HL-60/S4 treated with phorbol 12-myristate 13-acetate at 8.2 ng/mL for 4 days and 3 days (cell line): ENCODE measurements around the gene OTUD6A.
"Not testable (repeated sequence)": the region's sequence is repeated elsewhere in the genome, so short reads cannot be mapped to it uniquely, and the experiment has no call there.

Source experiments
- in situ Hi-C: fragments of 300-500 bp; cut with MboI; formaldehyde crosslinking; loops from 2 replicates; pipeline ENCODE4 v1.15.0; 2022; ENCODE audit warnings: low sequenced_read_pairs

The OTUD6A gene

DNA sequence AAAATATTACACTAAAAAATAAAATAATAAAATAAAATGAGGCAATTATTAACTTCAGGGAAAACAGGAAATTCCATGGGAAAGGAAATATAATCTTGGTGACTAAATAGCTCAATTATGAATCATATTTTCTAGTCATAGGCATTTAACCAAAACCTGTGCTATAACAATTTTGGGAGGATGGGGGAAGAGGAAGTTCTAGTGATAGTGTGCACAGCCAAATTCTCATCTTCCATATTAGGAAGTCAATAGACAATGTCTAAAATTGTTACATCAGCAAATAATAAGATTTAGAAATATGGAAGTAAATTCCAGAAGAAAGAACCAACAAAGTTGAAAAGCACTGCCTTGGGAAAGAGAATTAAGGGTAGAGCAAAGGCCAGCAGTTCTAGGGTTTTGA is 15.3 kb upstream of the OTUD6A start:
- in situ Hi-C loops, result no loop called here

DNA sequence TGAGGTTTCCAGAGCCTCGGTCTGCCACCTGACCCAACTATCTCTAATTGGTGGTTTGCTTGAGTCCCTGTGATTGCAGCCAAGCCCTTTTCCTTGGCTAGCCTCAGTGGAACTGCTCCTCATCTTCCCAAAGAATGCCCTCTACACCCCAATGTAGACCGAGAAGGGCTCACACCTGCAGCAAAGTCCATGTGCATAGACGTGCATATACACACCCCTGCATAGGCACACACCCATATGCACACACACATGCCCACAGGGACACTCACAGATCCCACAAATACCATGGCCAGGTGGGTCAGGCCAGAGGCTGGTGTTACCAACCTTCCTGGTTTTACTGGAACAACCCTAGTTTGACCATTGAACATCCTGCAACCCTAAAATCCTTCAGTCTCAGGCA is 12.9 kb upstream of the OTUD6A start:
- in situ Hi-C loops, result no loop called here

DNA sequence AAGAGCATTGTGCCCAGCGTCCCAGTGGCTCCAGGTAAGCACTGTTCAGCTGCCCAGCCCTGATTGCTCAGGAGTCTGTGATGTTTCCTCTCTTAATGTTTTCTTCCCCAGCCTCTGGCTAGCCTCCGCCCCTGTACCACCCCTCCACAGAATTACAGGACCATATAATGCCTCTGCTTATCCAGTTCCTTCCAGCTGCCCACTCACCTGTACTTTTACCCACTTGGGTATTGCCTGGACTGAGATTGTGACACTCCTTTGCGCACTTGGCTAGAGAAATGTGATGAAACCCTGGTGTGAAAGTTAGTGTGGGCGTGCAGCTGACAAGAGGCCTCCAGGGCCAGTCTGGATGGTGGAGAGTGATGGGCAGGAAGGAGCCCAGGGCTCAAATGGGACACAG is 12.3 kb upstream of the OTUD6A start, which contains the start of gene AWAT2:
Gene AWAT2, minus strand, starts transcription at position 14 of the 400 bp plus-strand sequence. Its CDS starts 6 bp downstream, at position 8.
- in situ Hi-C loops, result no loop called here

DNA sequence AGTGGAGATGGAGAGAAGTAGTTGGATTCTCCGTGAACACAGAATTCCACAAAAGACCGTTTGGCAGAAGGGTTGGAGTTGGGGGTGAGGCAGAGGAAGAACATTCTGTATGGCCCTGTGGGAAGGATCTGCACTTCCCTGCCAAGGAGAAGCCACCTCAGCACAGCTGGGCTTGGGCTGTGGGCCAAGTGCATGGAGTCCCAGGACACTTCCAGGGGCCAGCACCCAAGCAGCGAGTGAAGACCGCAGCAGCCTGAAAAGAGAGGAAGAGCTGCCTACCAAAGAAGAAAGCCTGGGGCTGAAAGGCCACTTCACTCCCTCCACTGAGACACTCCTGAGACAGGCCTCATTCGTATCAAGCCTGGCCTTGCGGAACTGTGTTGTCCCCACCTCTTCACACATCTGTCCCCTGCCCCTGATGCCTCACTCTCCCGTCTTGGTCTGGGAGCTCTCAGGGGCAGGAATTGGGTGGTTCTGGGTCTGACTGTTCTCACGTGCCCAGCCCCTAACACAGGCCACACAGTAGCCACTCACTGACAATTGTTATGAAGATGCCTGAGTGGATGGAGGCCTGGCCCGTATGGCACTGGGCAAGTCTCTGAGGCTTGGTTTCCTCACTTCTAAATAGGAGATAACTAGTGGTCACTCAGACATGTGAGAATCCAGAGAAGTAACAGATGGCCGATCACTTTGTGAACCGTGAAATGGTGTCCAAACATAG is 9.2 kb upstream of the OTUD6A start:
- in situ Hi-C loops, result no loop called here

DNA sequence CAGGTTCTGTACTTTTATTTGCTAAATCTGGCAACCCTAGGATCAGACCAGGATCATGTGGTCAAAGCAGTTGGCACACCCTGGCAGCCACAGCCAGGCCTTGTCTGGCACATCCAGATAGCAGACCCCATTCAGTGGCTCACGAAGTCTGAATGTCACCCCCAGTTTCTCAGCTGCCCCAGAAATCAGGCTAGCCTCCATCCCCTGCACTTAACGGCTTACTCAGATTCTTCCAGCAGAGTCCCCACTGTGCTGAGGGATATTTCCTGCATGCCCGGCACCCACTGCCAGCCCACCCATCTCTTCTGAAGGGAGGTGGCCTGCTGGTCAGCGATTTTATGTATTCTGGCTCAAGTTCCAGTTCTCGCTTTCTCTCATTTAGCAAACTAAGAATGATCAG is 7.9 kb upstream of the OTUD6A start:
- in situ Hi-C loops, result no loop called here

DNA sequence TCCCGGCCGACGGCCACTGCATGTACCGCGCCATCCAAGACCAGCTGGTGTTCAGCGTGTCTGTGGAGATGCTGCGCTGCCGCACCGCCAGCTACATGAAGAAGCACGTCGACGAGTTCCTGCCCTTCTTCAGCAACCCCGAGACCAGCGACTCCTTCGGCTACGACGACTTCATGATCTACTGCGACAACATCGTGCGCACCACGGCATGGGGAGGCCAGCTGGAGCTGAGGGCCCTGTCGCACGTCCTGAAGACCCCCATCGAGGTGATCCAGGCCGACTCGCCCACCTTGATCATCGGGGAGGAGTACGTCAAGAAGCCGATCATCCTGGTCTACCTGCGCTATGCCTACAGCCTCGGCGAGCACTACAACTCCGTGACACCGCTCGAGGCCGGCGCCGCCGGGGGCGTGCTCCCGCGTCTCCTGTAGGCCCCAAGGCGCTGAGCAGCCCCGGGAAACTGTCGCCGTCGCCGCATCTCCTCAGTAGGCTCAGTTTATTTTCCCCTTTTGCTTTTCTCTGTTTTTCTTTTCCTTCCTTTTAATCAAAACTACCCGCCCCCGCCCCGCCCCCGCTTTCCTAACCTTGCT is 799 bp downstream of the OTUD6A start:
- in situ Hi-C loops, result no loop called here

DNA sequence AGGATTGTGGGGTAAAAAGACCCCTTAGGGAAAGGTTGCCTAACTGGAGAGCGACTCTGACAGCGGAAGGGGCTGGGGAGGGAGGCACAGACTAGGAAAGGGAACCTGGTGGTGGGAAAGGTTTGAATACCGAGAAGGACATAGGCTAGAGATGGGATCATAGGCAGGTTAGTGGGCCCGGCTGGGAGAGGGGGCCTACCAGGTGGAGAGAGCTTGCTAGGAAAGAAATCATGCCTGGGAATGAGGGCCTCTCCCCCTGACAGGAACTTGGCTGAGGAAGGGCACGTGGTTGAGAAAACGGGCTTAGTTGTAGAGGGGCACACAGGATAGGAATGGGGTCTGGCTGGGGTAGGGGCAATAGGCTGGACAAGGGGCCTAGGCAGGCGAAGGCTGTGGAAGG is 4.4 kb downstream of the OTUD6A start:
- in situ Hi-C loops, result no loop called here

DNA sequence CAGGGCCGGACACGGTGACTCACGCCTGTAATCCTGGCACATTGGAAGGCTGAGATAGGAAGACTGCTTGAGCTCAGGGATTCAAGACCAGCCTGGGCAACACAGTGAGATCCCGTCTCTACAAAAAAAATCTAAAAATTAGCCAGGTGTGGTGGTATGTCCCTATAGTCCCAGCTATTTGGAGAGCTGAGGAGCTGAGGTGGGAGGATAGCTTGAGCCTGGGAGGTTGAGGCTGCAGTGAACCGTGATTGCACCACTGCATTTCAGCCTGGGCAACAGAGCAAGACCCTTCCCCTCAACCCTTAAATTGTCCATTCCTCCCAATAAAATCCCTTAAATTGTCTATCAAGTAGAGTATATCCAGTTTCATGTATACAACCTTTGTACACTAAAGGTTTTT is 17.0 kb downstream of the OTUD6A start:
- in situ Hi-C loops, result no loop called here

DNA sequence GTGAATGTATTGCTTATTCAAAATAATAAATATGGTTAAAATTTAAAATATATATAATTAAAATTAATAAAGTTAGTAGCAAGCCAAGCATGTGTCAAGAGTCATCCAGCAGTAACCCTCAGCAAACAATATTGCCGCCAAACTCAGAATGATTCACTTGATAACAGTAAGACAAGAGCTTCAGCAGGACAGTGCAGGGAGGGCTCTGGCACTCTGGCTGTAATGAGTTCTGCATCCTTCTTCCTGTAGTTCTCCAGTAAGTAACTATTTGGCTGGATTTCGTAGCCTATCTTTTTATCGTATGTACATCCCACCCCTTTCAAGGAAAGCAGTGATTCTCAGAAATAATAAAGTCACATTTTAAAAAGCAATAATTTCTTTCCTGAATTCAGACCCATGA is 17.6 kb downstream of the OTUD6A start:
- in situ Hi-C loops, result no loop called here

DNA sequence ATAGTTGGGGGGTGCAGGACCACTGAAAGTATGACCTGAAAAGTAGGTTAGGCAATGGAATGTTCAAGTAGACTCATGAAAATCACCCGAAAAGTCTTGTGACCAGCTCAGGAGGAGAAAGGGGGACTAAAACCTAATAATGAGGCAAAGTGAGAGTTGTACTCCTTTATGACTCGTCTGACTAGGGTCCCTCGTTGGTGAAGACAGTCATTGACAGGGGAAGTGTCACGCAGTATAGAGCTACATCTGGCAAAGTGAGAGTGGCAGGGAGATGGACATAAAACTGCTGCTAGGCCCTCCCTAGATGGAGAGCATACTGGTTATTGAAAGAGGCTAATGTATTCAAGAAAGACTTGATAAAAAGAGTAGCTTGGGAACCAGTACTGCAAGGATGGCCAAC is 20.5 kb downstream of the OTUD6A start:
- in situ Hi-C loops, result no loop called here

DNA sequence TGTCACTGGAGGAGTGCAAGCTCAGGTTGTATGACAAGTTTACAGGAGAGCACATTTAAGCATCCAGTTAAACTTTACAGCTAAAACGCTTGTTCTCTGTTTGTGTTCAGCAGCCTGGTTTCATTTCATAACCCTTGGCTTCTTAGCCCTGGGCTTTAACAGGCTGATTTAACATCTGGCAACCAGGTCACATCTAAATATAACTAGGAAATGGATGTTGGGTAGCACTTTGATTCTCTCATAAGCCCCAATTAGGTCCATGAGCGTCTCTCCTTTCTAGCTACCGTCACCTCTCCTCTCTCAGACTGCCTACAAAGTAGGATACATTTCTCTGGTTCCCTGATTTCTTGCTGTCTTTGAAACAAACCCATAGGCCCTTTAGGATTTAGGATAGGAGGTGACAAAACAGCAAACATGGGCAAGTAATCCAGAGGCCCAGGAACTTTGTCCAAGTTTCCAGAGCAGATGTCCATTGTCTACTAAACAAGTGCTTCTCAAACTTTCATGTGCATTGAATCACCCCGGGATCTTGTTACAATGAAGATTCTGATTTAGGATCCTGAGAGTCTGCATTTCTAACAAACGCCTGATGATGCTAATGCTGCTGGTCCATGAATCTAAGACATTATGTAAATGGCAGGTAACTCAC is 22.5 kb downstream of the OTUD6A start:
- in situ Hi-C loops, result no loop called here

DNA sequence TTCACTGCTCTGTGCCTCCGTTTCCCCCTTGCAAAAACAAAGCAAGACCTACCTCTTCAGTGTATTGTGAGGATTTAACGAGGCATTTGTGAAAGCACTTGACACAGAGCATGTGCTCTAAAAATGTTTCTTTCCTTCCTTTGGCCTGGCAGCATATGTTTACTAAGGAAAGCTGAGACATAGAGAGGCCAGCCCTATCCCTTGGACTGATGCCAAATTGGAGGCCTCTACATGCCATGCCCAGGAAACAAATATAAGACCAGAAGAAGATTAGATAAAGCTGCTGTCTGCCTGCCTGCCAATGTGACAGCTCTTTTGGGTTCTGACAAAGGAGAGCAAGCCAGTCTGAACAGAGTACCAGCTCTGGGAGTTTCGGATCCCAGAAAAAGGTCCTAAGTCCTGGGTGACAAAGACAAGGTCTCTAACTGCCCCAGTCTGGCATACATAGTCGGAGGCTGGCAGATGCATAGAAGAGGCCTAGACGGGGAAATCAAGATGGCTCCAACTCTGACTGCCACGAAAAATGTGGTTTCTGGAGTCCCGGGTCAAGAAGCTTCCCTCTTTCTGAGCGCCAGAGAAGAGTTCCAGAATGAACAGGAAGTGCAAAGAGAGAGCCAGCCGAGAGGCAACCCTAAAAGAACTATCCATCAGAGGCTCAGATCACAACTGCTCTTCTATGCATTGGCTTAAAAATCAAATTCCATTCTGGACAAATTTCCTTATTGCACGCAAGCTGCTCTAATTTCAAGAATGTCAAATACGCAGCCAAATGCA is 25.8 kb downstream of the OTUD6A start:
- in situ Hi-C loops, result no loop called here

DNA sequence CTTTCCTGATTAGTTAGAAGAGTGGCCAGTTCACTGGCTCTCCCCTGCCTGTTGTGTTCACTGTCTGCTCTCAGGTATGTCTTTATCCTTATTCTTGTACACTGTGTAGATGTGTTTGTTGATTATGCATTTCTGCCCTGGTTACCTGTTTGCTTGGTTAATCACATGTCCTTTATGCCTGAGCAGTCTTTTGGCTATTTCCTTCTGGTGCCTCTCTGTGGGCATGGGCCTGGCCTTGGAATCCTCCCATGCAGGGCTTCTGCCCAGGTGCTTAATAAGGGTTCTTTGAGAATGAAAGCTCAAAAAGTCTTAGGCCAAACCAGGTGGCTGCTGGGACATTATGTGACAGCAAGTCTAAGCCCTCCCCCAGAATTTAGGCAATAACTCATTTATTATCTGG is 26.5 kb downstream of the OTUD6A start:
- in situ Hi-C loops, result no loop called here

DNA sequence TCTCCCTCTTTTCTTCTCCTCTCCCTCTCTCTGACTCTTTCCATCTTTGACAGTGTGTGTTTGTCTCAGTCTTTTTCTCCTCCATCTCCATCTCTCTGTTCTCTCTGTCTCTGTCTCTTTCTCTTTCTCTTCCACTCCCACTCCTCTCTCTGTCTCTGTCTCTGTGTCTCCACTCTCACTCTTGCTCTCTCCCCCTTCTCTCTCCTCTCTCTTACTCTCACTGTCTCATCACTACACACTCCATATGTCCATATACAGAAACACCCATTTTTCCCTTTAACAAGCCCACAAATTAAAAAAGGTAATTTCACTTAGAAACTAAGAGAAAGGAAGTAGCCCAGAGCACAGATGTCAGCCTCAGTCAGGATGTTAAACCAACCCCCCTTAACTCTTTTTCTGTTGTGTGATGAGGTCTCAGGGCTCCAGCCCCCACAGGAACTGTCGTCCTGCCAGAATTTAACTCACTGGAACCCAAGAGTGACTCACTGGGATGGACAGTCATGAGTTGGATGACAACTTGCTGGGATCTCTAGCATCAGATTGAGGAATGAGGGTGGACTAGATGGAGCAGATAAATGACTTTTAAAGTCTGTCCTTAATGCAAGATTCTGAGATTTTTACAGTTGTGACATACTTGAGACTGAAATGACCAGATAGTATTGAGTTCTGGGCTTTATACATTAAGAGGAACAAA is 27.5 kb downstream of the OTUD6A start:
- in situ Hi-C loops, result no loop called here

DNA sequence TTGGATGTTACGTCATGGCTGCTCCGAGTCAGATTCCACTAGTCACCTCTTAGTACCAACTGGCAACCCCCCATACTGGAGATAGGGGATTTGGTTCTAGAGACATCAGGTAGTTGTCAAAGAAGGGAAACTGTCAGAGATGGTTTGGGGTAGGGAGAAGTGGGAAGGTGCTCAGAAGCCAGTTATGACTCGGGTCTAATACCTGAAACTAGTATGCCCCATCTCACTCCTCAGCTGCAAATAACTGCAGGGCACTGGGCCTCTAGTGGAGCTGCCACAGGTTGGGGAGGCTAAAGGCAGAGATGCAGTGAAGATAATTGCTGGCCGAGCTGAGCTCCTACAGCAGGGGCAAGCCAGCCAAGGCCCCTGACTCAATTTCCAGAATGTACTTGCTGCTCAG is 30.0 kb downstream of the OTUD6A start:
- in situ Hi-C loops, result no loop called here

DNA sequence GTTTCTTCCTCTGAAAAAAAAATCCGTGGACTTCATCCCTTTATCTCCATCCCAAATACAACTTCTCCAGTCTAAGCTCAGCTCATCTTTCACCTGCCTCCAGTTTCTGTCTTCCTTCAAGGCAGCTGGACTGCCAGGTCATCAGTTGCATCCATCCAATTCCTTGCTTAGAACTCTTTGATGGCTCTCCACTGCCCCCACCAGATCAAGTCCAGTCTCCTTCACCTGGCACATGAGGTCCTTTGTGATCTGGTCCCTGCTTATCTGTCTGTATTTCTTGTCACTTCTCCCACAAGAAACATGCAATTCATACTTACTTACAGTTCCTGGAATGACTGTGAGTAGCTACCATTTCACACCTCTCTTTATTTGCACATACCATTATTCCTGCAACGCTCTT is 33.8 kb downstream of the OTUD6A start:
- in situ Hi-C loops, result no loop called here

DNA sequence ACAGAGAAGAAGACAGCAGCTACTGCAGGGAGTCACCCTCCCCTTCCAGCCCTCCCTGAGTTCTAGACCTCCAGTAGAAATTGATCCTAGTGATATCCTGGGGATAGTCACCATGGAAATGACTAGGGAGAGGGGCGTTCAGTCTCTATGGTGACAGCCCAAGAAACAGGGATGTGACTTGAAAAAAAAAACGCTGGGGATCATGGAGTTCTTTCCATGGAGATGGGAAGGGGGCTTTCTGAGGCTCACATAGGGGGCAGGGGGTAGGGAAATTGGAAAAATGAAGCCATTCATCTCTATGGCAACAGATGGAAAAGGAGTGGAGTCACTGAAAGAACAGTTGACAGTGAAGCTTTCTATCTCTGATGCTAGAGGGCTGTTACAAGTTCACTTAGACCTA is 43.0 kb downstream of the OTUD6A start:
- in situ Hi-C loops, result no loop called here

DNA sequence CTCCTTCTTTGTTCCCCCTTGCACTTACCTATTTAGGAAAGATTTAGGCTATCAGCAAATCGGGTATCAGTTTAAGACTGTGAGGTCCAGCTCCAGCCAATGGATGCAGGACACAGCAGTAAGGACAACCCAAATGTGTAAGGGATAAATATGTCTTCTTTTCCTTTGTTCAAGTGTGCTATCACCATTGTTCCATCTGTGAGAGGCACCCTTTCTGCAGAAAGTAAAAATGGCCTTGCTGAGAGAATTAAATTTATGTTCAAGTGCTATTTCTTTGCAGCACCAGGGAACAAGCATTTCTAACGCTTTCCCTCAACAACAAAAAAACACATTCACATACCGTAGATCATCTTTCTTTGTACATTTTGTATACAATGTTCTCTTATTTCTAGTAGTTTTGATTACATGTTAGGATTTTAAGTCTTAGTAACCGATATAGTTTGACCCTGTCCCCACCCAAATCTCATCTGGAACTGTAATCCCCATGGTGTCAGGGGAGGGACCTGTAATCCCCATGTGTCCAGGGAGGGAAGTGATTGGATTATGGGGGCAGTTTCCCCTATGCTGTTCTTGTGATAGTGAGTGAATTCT is 49.3 kb downstream of the OTUD6A start:
- in situ Hi-C loops, result not testable (repeated sequence)
